22Rv1 (cell line): Measurements from ENCODE around the gene ZNF223.

Experiments used
- H3K27ac ChIP-seq: fragments of 450-650 bp; 2 replicates; pipeline ENCODE4 v1.5.1; 2017
- CTCF ChIP-seq: fragments of 450-650 bp; IDR thresholded peaks from 2 replicates; pipeline ENCODE4 v1.5.1; 2017; ENCODE audit warnings: mild to moderate bottlenecking
- ZFX ChIP-seq: fragments of 450-650 bp; IDR thresholded peaks from 2 replicates; pipeline ENCODE4 v1.6.1; 2017; ENCODE audit warnings: antibody characterized with exemption, borderline replicate concordance

ZNF223 gene

DNA sequence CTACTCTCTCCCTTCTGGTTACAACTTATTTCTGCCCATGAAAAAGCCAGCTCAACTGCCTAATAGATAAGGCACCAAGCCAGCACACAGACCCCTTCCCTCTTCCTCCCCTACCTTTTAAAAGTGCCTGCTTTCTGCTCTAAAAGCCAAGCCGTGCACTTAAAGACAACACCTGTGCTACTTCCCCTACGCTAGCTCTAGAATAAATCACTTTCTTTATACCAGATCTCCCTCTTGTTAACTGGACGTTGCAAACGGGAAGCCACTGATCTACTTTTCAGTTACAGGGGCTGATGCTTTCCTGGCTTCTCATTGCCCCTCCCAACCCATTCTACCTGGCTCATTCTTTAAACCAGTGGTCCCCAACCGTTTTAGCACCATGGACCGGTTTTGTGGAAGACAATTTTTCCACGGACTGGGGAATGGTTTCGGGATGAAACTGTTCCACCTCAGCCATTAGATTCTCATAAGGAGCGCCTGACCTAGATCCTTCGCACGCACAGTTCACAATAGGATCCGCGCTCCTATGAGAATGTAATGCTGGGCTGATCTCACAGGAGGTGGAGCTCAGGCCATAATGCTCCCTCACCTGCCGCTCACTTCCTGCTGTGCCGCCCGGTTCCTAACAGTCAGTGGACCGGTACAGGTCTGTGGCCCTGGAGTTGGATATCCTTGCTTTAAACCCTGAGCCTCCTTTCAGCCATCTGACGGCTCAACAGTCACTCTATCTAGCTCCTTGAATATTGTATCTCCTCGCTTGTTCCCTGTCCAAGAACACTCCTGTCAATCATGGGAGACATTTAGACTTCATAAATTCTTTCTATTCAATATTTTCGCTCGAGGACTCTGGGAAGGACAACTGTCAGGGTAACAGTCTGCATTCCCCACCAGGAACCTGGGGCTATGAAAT, 841 bp upstream of the ZNF223 start:
- TF ChIP-seq CTCF (no peak), ZFX (no peak)
- H3K27ac ChIP-seq = peak overlapping the region; percentile 85

GRCh38 chr19:44055870-44056269, 4.0 kb downstream of the ZNF223 start:
- TF ChIP-seq ZFX = no peak
- no peak for TF ChIP-seq CTCF
- H3K27ac ChIP-seq = no peak overlapping the region

DNA sequence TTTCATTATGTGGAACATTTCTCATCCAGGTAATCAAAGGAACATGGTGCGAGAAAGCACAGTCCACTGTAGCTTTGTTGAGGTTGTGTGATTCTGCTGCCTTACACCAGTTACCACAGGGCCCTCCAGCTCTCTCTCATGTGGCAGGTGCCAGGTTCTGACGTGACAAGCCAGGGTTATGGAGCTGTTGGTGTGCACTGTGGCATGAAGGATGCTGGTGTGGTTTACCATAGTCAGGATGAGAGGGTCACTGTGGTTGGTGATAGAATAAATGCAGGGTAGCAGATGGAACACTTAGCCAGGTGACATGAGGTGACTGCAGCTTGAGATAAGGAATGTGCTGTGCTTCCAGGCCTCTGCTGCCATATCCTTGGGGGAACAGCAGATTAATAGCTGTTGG, 7.4 kb downstream of the ZNF223 start:
- TF ChIP-seq CTCF (no peak), ZFX (no peak)
- H3K27ac ChIP-seq = no peak overlapping the region

- TF ChIP-seq CTCF = no peak
- no peak for TF ChIP-seq ZFX
- no peak overlapping the region for H3K27ac ChIP-seq
These were observed 9.2 kb downstream of the ZNF223 start for GRCh38 chr19:44061038-44061437.

DNA sequence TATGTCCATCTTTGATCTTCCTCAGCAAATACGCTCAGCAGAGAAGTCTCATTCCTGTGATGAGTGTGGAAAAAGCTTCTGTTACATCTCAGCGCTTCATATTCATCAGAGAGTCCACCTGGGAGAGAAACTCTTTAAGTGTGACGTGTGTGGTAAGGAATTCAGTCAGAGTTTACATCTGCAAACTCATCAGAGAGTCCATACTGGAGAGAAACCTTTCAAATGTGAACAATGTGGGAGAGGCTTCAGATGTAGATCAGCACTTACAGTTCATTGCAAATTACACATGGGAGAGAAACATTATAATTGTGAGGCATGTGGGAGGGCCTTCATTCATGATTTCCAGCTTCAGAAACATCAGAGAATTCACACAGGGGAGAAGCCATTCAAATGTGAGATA, 14.5 kb downstream of the ZNF223 start:
- H3K27ac ChIP-seq = no peak overlapping the region
- TF ChIP-seq ZFX (no peak), CTCF (no peak)

DNA sequence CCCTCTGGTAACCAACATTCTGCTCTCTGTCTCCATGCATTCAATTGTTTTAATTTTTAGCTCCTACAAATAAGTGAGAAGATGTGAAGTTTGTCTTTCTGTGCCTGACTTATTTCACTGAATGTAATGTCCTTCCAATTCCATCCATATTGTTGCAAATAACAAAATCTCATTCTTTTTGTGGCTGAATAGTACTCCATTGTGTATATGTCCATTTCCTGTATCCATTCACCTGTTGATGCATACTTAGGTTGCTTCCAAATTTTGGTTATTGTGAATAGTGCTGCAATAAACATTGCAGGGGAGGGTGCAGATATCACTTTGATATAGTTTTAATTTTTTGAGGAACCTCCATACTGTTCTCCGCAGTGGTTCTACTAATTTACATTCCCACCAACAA, 17.6 kb downstream of the ZNF223 start:
- no peak for TF ChIP-seq ZFX
- TF ChIP-seq CTCF = no peak
- H3K27ac ChIP-seq = no peak overlapping the region

DNA sequence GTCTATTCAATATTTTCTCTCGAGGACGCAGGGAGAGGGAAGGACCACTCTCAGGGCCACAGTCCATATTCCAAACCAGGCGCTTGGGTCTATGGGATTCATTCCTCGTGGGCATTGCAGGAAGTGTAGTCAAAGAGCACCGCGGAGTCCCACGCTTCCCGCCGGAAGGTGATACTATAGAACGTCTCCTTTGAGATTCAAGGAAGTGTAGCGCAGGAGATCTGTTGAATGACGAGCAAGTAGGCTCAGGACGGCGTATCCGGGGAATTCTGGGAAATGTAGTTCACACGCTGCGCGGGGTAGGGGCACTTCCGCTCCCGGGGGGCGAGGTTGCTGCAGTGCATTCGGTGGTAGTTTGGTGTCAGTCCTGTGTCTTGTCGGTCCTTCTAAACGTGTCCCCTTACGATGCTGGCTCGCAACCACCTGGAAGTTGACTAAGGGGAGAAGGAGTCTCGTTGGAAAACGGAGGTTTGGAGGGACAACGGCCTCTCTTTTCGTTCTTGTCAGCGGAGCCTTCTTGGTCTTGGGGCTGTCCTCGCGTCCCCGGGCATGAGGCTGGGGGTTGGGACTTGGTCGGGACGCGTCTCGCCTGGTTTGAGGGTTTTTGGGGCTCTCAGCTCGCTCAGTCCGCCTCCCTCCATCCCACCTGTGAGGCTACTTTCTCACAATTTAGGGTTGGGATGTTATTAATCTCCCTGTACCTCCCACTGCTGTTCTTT, 20.1 kb downstream of the ZNF223 start, which contains the start of gene ZNF284:
TSS of gene ZNF284 (plus strand) at position 336 of the 719 bp plus-strand sequence. CDS start 4,231 bp downstream, outside the sequence.
- TF ChIP-seq CTCF (no peak), ZFX (no peak)
- peak within 1 kb of the TSS; percentile 57 for H3K27ac ChIP-seq
